CD4-positive, alpha-beta memory T cell (primary cell): Measurements from ENCODE around the gene PTPRG. TPM values are rescaled to one million over a fixed set of nuclear protein-coding genes. Genes with fewer than 3 reads are reported as not detected.
A peak's percentile ranks its signal among the peaks of the same experiment; 100 is the strongest.

Experiments
- CTCF ChIA-PET: fragments of 350-600 bp; sonication (Branson Sonifier 250); formaldehyde crosslinking; loops from one replicate; lab custom pipeline; 2021; ENCODE audit warnings: inconsistent platforms; ENCODE audit not compliant: partially characterized antibody; lab: Charles Lee
- POLR2A ChIA-PET: fragments of 350-600 bp; sonication (Branson Sonifier 250); formaldehyde crosslinking; loops from one replicate; lab custom pipeline; 2021; ENCODE audit not compliant: partially characterized antibody; lab: Charles Lee
- DNase-seq, 5 donors: peaks; one replicate each; pipeline versions ENCODE4 v3.0.0 to v3.0.0-alpha.2; 2020 to 2022; ENCODE audit warnings: mixed read lengths in 1 of 5
- H3K27ac ChIP-seq: one replicate; pipeline ENCODE4 v1.7.0; 2013; ENCODE audit warnings: low read depth, low read length
- H3K27me3 ChIP-seq: 2 replicates; pipeline ENCODE4 v1.7.0; 2013; ENCODE audit warnings: mild to moderate bottlenecking, low read length, moderate library complexity; ENCODE audit not compliant: insufficient read depth
- H3K36me3 ChIP-seq: 2 replicates; pipeline ENCODE4 v1.7.0; 2013; ENCODE audit warnings: mild to moderate bottlenecking, low read length, moderate library complexity; ENCODE audit not compliant: insufficient read depth
- H3K4me1 ChIP-seq: 2 replicates; pipeline ENCODE4 v1.7.0; 2013; ENCODE audit warnings: mild to moderate bottlenecking, low read length, moderate library complexity; ENCODE audit not compliant: insufficient read depth
- H3K4me3 ChIP-seq, 2 donors: one replicate each; pipeline ENCODE4 v1.7.0; 2013; ENCODE audit warnings: low read length in 2 of 2, mild to moderate bottlenecking in 1 of 2
- H3K9me3 ChIP-seq, 2 donors: one replicate each; pipeline ENCODE4 v1.7.0; 2013; ENCODE audit warnings: low read length in 2 of 2, control low read depth in 1 of 2; ENCODE audit not compliant: control insufficient read depth in 1 of 2
- H3K27ac Mint-ChIP-seq, 7 donors: one replicate each; pipeline ENCODE4 v1.8.0; 2020 to 2021; ENCODE audit warnings: mixed read lengths in 7 of 7, mild to moderate bottlenecking in 6 of 7, inconsistent platforms in 3 of 7, moderate library complexity in 3 of 7
- H3K27me3 Mint-ChIP-seq, 2 donors: one replicate each; pipeline ENCODE4 v1.8.0; 2020 to 2021; ENCODE audit warnings: mixed read lengths in 2 of 2
- H3K36me3 Mint-ChIP-seq, 2 donors: one replicate each; pipeline ENCODE4 v1.8.0; 2020 to 2021; ENCODE audit warnings: mixed read lengths in 2 of 2, inconsistent platforms in 1 of 2, mild to moderate bottlenecking in 1 of 2
- H3K4me1 Mint-ChIP-seq, 4 donors: one replicate each; pipeline ENCODE4 v1.8.0; 2020 to 2021; ENCODE audit warnings: mixed read lengths in 4 of 4, mild to moderate bottlenecking in 1 of 4
- H3K4me3 Mint-ChIP-seq, 8 donors: one replicate each; pipeline ENCODE4 v1.8.0; 2020 to 2021; ENCODE audit warnings: mixed read lengths in 8 of 8, mild to moderate bottlenecking in 7 of 8, moderate library complexity in 6 of 8, inconsistent platforms in 3 of 8
- H3K9me3 Mint-ChIP-seq, 8 donors: one replicate each; pipeline ENCODE4 v1.8.0; 2020 to 2021; ENCODE audit warnings: mixed read lengths in 8 of 8, mild to moderate bottlenecking in 5 of 8, inconsistent platforms in 3 of 8, moderate library complexity in 1 of 8
- intact Hi-C: fragments of 100-400 bp; cut with micrococcal nuclease; formaldehyde crosslinking; loops from one replicate; pipeline ENCODE4 v1.15.1; 2023
- polyA plus RNA-seq, 2 donors: library from polyadenylated mRNA; unstranded; fragments of 300-500 nt; fragmentation: Illumina TruSeq; gene quantifications; one replicate each; pipeline ENCODE4 v1.2.3, GENCODE V29; 2021
- total RNA-seq, 2 experiments: library from RNA; stranded (reverse); gene quantifications; one replicate each; pipeline ENCODE4 v1.2.3, GENCODE V29; 2021

PTPRG gene
- total and polyA plus RNA-seq, 4 experiments from 2014 or later = not detected

DNA sequence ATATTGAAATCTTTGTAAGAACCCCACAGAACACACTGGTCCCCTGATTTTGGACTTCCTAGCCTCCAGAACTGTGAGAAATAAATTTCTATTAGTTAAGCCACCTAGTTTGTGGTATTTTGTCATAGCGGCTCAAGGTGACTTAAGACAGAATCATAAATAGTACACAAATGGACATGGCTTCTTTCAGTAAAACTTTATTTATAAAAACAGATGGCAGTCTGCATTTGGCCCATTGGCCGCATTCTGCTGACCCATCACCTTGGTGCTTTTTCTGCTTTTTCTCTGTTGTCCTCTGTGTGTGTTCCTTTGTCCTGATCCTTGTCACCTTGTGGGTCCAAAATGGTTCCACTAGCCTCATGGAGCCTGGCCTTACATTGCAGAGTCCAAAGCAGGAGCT is 363.6 kb downstream of the PTPRG start:
- no peaks in the 10 kb centered on the region for H3K36me3 Mint-ChIP-seq

DNA sequence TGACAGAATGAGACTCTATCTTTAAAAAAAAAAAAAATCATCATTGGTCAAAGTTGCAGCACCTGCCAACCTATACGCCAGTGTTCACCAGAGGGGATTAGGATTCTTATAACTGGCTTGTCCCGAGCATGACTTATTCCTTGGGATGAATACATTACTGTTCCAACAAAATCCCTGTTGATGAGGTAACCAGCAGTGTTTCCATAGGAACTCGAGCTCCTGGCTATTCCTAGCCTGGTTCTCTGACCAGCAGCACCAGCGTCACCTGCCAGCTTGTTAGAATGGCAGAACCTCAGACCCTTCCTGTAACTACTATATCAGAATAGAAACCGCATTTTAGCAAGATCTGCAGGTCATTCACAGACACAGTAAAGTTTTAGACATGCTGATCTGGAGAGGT is 364.4 kb downstream of the PTPRG start:
- Mint-ChIP-seq H3K27me3 (no peaks in the 10 kb centered on the region), H3K9me3 (peaks cover 0 to 9% (median 2%) of the 10 kb centered on the region in 8 donors), H3K36me3 (no peaks in the 10 kb centered on the region), H3K4me3 (no peak overlapping the region), H3K4me1 (no peaks in the 10 kb centered on the region), H3K27ac (no peak overlapping the region)
- Histone ChIP-seq H3K4me3 (no peak overlapping the region), H3K36me3 (no peaks in the 10 kb centered on the region), H3K4me1 (no peaks in the 10 kb centered on the region), H3K27me3 (no peaks in the 10 kb centered on the region), H3K27ac (no peak overlapping the region), H3K9me3 (no peaks in the 10 kb centered on the region)
- no peak for DNase-seq
- POLR2A ChIA-PET = no interaction called here
- intact Hi-C loops = no loop called here
- CTCF ChIA-PET = no interaction called here

More for the DNA sequence above, 363.6 kb downstream of the PTPRG start:
- no peak overlapping the region for H3K27ac Mint-ChIP-seq
- H3K9me3 Mint-ChIP-seq = peaks cover 0 to 9% (median 2%) of the 10 kb centered on the region in 8 donors
- H3K27me3 ChIP-seq = no peaks in the 10 kb centered on the region
- H3K4me1 ChIP-seq = no peaks in the 10 kb centered on the region
- no peaks in the 10 kb centered on the region for H3K9me3 ChIP-seq
- no peaks in the 10 kb centered on the region for H3K27me3 Mint-ChIP-seq
- CTCF ChIA-PET = no interaction called here
- H3K27ac ChIP-seq = no peak overlapping the region
- intact Hi-C loops = no loop called here
- H3K36me3 ChIP-seq = no peaks in the 10 kb centered on the region
- no peaks in the 10 kb centered on the region for H3K4me1 Mint-ChIP-seq
- POLR2A ChIA-PET = no interaction called here
- no peak for DNase-seq
- no peak overlapping the region for H3K4me3 Mint-ChIP-seq
- no peak overlapping the region for H3K4me3 ChIP-seq

DNA sequence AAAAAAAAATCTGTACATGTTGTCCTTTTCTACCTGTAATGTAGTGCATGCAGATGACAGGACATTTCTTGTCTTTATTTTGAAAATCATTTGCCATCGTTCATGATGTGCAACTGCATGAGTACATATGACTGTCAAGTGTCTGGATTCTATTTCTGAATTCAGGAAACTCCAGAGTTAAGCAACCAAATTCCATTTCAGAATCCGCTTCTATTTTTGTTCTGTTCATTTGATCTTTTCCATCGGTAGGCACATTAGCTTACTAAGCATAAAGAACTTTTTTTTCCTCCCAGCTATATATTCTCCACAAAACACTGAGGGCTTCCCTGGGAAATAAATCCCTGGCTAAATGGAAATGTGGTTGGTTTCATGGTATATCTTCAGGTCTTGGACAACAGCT is 365.6 kb downstream of the PTPRG start:
- Mint-ChIP-seq H3K27ac (no peak overlapping the region), H3K4me1 (no peaks in the 10 kb centered on the region), H3K36me3 (no peaks in the 10 kb centered on the region), H3K27me3 (no peaks in the 10 kb centered on the region), H3K4me3 (no peak overlapping the region), H3K9me3 (peaks cover 0 to 9% (median 2%) of the 10 kb centered on the region in 8 donors)
- no peak for DNase-seq
- Histone ChIP-seq H3K27ac (no peak overlapping the region), H3K4me1 (no peaks in the 10 kb centered on the region), H3K4me3 (no peak overlapping the region), H3K27me3 (no peaks in the 10 kb centered on the region), H3K36me3 (no peaks in the 10 kb centered on the region), H3K9me3 (no peaks in the 10 kb centered on the region)
- CTCF ChIA-PET = no interaction called here
- intact Hi-C loops = no loop called here
- POLR2A ChIA-PET = no interaction called here

DNA sequence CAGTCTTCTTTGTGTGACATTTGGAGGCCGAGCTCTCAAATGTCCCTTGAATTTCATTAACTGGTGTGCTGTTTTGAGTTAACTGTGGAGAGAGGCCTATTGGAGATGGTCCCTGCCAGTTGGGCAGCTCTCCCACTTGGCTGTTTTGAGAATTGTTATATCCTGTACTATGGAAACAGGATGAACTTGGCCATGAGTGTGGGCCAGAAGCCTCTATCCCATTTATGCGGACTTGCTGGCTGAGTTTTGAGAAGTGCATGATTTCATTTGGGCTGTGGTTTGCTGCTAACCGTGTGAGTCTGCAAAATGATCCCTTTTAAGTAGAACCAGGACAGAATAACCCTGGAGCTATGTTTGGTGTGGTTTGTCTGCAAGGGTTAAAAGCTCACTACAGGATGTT is 366.0 kb downstream of the PTPRG start:
- DNase-seq = no peak
- ChIA-PET POLR2A (no interaction called here), CTCF (no interaction called here)
- H3K27ac Mint-ChIP-seq = peak overlapping the region in 1 of 7 donors; percentile 8
- H3K27ac ChIP-seq = no peak overlapping the region
- no peaks in the 10 kb centered on the region for H3K4me1 ChIP-seq
- no peaks in the 10 kb centered on the region for H3K36me3 ChIP-seq
- no peaks in the 10 kb centered on the region for H3K27me3 Mint-ChIP-seq
- intact Hi-C loops = no loop called here
- H3K9me3 ChIP-seq = no peaks in the 10 kb centered on the region
- no peak overlapping the region for H3K4me3 ChIP-seq
- no peaks in the 10 kb centered on the region for H3K4me1 Mint-ChIP-seq
- peaks cover 0 to 9% (median 2%) of the 10 kb centered on the region in 8 donors for H3K9me3 Mint-ChIP-seq
- no peaks in the 10 kb centered on the region for H3K36me3 Mint-ChIP-seq
- no peaks in the 10 kb centered on the region for H3K27me3 ChIP-seq
- no peak overlapping the region for H3K4me3 Mint-ChIP-seq

DNA sequence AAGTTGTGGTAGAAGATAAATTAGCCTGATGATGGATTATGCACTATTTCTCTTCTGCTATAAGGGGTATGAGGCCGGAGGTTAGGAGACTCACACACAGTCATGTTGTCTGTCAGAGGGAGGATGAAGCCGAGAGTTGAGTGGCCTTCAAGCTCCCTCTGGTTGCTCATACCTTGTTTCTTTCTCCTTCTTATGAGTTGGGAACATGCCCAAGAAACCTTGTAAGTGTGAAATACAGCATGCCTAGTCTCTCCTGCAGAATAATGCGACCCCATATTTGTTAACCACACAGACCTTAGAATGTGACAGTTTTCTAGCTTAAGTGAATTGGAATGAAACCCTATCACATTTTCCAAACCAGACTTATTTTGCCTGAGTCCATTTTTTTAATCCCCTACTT is 366.7 kb downstream of the PTPRG start:
- no peaks in the 10 kb centered on the region for H3K27me3 Mint-ChIP-seq
- H3K27ac ChIP-seq = no peak overlapping the region
- DNase-seq = no peak
- no peak overlapping the region for H3K27ac Mint-ChIP-seq
- H3K27me3 ChIP-seq = no peaks in the 10 kb centered on the region
- H3K9me3 Mint-ChIP-seq = peaks cover 0 to 12% (median 2%) of the 10 kb centered on the region in 8 donors
- intact Hi-C loops = no loop called here
- no peaks in the 10 kb centered on the region for H3K36me3 Mint-ChIP-seq
- H3K4me3 ChIP-seq = no peak overlapping the region
- no peaks in the 10 kb centered on the region for H3K9me3 ChIP-seq
- ChIA-PET POLR2A (no interaction called here), CTCF (no interaction called here)
- H3K36me3 ChIP-seq = no peaks in the 10 kb centered on the region
- no peaks in the 10 kb centered on the region for H3K4me1 Mint-ChIP-seq
- H3K4me3 Mint-ChIP-seq = no peak overlapping the region
- H3K4me1 ChIP-seq = no peaks in the 10 kb centered on the region

DNA sequence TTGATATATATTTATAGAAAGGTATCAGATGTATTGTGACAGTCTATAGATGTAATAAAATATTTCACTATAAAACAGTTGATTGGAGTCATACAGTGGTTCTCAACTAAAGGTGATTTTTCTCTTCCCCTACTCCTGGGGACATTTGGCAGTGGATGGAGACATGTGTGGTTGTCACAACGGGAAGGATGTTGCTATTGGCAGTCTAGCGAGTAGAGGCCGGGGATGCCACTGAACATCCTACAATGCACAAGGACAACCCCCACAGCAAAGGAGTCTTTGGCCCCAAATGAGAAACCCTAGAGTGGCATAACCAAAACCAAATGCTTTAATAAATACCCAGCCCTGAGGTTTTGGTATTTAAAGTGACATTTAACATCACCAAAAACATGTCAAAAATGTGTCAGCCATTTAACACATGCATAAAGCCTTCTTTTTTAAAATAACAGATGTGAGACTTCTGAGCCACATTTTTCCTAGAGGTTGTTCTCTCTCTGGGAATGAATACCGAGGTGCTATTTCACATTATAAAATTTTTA is 367.5 kb downstream of the PTPRG start:
- POLR2A ChIA-PET = no interaction called here
- peaks cover 0 to 13% (median 2%) of the 10 kb centered on the region in 8 donors for H3K9me3 Mint-ChIP-seq
- H3K9me3 ChIP-seq = no peaks in the 10 kb centered on the region
- H3K27me3 ChIP-seq = no peaks in the 10 kb centered on the region
- DNase-seq = no peak
- H3K27ac Mint-ChIP-seq = no peak overlapping the region
- no peaks in the 10 kb centered on the region for H3K36me3 ChIP-seq
- no peak overlapping the region for H3K27ac ChIP-seq
- CTCF ChIA-PET = no interaction called here
- intact Hi-C loops = no loop called here
- H3K4me1 Mint-ChIP-seq = no peaks in the 10 kb centered on the region
- no peaks in the 10 kb centered on the region for H3K36me3 Mint-ChIP-seq
- no peaks in the 10 kb centered on the region for H3K4me1 ChIP-seq
- H3K27me3 Mint-ChIP-seq = no peaks in the 10 kb centered on the region
- no peak overlapping the region for H3K4me3 Mint-ChIP-seq
- H3K4me3 ChIP-seq = no peak overlapping the region

DNA sequence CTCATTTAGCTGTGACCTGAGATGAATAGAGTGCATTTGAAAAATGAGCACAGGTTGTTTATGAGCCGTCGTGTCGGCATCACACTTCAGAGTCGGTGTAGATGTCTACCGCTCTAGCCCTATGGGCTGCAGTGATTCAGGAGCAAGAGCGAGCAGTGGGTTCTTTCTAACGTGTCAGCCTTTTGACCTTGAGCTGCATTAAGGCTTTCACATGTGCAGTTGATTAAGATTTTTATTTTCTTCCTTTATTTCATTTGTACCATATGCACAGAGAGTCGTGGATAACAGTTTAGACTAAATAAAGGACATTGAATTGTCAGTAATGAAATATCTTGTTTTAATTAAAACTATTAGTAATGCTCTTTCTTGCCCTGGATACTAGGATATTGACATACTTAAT is 368.2 kb downstream of the PTPRG start:
- intact Hi-C loops = no loop called here
- Mint-ChIP-seq H3K9me3 (peaks cover 0 to 7% (median 2%) of the 10 kb centered on the region in 8 donors), H3K27ac (no peak overlapping the region), H3K4me3 (no peak overlapping the region), H3K36me3 (no peaks in the 10 kb centered on the region), H3K4me1 (no peaks in the 10 kb centered on the region), H3K27me3 (no peaks in the 10 kb centered on the region)
- CTCF ChIA-PET = no interaction called here
- Histone ChIP-seq H3K4me3 (no peak overlapping the region), H3K36me3 (no peaks in the 10 kb centered on the region), H3K4me1 (no peaks in the 10 kb centered on the region), H3K9me3 (no peaks in the 10 kb centered on the region), H3K27me3 (no peaks in the 10 kb centered on the region), H3K27ac (no peak overlapping the region)
- DNase-seq = no peak
- POLR2A ChIA-PET = no interaction called here

DNA sequence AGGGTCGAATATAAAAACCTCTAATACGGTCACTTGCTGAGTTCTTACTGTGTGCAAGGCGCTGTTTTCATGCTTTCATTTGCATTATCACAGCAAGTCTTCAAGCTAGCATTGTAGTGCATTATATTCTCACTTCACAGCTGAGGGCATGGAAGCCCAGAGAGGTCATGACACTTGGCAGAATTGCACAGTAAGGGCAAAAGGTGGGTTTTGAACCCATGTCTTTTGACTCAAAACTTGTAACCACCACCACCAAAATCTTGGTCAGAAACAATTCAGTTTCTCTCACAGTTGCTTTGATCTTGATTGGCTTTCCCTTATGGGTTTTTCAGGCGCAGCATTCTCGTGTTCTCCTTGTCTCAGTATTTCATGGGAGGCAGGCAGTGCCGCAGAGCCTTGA is 371.1 kb downstream of the PTPRG start:
- intact Hi-C loops = no loop called here
- no peaks in the 10 kb centered on the region for H3K36me3 ChIP-seq
- no peak overlapping the region for H3K27ac Mint-ChIP-seq

More for the DNA sequence above, 371.1 kb downstream of the PTPRG start:
- DNase-seq = no peak
- Mint-ChIP-seq H3K4me3 (no peak overlapping the region), H3K27me3 (no peaks in the 10 kb centered on the region), H3K9me3 (peaks cover 0 to 6% (median 3%) of the 10 kb centered on the region in 8 donors), H3K36me3 (no peaks in the 10 kb centered on the region), H3K4me1 (no peaks in the 10 kb centered on the region)
- Histone ChIP-seq H3K4me1 (no peaks in the 10 kb centered on the region), H3K27me3 (no peaks in the 10 kb centered on the region), H3K9me3 (no peaks in the 10 kb centered on the region), H3K27ac (no peak overlapping the region), H3K4me3 (no peak overlapping the region)
- ChIA-PET POLR2A (no interaction called here), CTCF (no interaction called here)
